ENCODE results near the gene ECM2. TPM values are rescaled to one million over a fixed set of nuclear protein-coding genes. Genes with fewer than 3 reads are reported as not detected.

The ECM2 gene
- total and polyA plus RNA-seq, 2 of the 13 experiments (the other 11 are each of a cell fraction or from before 2014, with no cell fraction given), result 0.37 TPM; not detected in 1

Small RNA genes within 50 kb of the gene (microRNA-seq; reads per million reads assigned to microRNA genes)
- not detected for gene MIR4670

Small RNA genes within 50 kb of the gene (small RNA-seq; reads per million reads assigned to genes)
- gene AL157827.1 (ENCODE audit: insufficient read depth in 2 of 3, insufficient read length in 3 of 3, low read depth in 2 of 3, low replicate concordance in 1 of 3) (0 reads per million in 3 experiments), gene MIR4670 (ENCODE audit: insufficient read depth in 2 of 3, insufficient read length in 3 of 3, low read depth in 2 of 3, low replicate concordance in 1 of 3) (0 reads per million in 3 experiments)

Other genes starting within 250 kb of the ECM2 start
- 185 and 277 TPM in 2 replicates for gene IARS1, start 242.3 kb downstream of the ECM2 start, total RNA-seq (2016; rRNA removed; fragmentation: Illumina TruSeq; extraction: Trizol)
- 55.9 and 58.6 TPM in 2 replicates for gene IARS1, start 242.3 kb downstream of the ECM2 start, polyA plus RNA-seq (2011; rRNA removed)
- gene NOL8, start 210.6 kb downstream of the ECM2 start, total RNA-seq (2016; rRNA removed; fragmentation: Illumina TruSeq; extraction: Trizol), result 35.4 and 36.3 TPM in 2 replicates
- gene NOL8, start 210.6 kb downstream of the ECM2 start, polyA plus RNA-seq (2011; rRNA removed), result 11.3 and 12.8 TPM in 2 replicates
- 11.0 and 11.4 TPM in 2 replicates for gene CENPP, start 210.0 kb downstream of the ECM2 start, total RNA-seq (2016; rRNA removed; fragmentation: Illumina TruSeq; extraction: Trizol)
- 1.2 and 2.0 TPM in 2 replicates for gene CENPP, start 210.0 kb downstream of the ECM2 start, polyA plus RNA-seq (2011; rRNA removed)
- not detected in 2 replicates for gene OGN, start 131.4 kb downstream of the ECM2 start, total RNA-seq (2016; rRNA removed; fragmentation: Illumina TruSeq; extraction: Trizol)
- gene OGN, start 131.4 kb downstream of the ECM2 start, polyA plus RNA-seq (2011; rRNA removed), result not detected in 2 replicates
- not detected in 2 replicates for gene OMD, start 111.5 kb downstream of the ECM2 start, total RNA-seq (2016; rRNA removed; fragmentation: Illumina TruSeq; extraction: Trizol)
- not detected in 2 replicates for gene OMD, start 111.5 kb downstream of the ECM2 start, polyA plus RNA-seq (2011; rRNA removed)
- not detected in 2 replicates for gene ASPN, start 53.5 kb downstream of the ECM2 start, total RNA-seq (2016; rRNA removed; fragmentation: Illumina TruSeq; extraction: Trizol)
- gene ASPN, start 53.5 kb downstream of the ECM2 start, polyA plus RNA-seq (2011; rRNA removed), result not detected in 2 replicates
- gene IPPK, start 134.1 kb upstream of the ECM2 start, total RNA-seq (2016; rRNA removed; fragmentation: Illumina TruSeq; extraction: Trizol), result 14.1 and 15.1 TPM in 2 replicates
- 9.9 and 11.2 TPM in 2 replicates for gene IPPK, start 134.1 kb upstream of the ECM2 start, polyA plus RNA-seq (2011; rRNA removed)
- gene BICD2, start 228.8 kb upstream of the ECM2 start, total RNA-seq (2016; rRNA removed; fragmentation: Illumina TruSeq; extraction: Trizol), result 17.4 and 18.3 TPM in 2 replicates
- 5.1 and 6.3 TPM in 2 replicates for gene BICD2, start 228.8 kb upstream of the ECM2 start, polyA plus RNA-seq (2011; rRNA removed)

Measured in HepG2 (cell line).